ENCODE measurements around the gene CNKSR1.

CNKSR1 gene

GRCh38 chr1:26175346-26175745, 1.9 kb upstream of the CNKSR1 start:
- TF ChIP-seq, protein P1, sequence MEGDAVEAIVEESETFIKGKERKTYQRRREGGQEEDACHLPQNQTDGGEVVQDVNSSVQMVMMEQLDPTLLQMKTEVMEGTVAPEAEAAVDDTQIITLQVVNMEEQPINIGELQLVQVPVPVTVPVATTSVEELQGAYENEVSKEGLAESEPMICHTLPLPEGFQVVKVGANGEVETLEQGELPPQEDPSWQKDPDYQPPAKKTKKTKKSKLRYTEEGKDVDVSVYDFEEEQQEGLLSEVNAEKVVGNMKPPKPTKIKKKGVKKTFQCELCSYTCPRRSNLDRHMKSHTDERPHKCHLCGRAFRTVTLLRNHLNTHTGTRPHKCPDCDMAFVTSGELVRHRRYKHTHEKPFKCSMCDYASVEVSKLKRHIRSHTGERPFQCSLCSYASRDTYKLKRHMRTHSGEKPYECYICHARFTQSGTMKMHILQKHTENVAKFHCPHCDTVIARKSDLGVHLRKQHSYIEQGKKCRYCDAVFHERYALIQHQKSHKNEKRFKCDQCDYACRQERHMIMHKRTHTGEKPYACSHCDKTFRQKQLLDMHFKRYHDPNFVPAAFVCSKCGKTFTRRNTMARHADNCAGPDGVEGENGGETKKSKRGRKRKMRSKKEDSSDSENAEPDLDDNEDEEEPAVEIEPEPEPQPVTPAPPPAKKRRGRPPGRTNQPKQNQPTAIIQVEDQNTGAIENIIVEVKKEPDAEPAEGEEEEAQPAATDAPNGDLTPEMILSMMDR (IDR thresholded peaks at IDR 0.05; ENCODE audit: insufficient read depth, low read length, poor library complexity, severe bottlenecking), result no peak
- Histone ChIP-seq H3K27me3 (replicated peaks; ENCODE audit: control insufficient read depth, insufficient read depth, low read length) (no peaks in the 10 kb centered on the region), H3K36me3 (ENCODE audit: control insufficient read depth, insufficient read depth, low read length) (no peaks in the 10 kb centered on the region), H3K4me3 (replicated peaks; ENCODE audit: low read depth, low read length) (no peak overlapping the region)
- DNase-seq (ENCODE audit: extremely low read depth, insufficient read length), result no peak

GRCh38 chr1:26180010-26180506, 2.8 kb downstream of the CNKSR1 start:
- TF ChIP-seq, protein P1 (IDR thresholded peaks at IDR 0.05; ENCODE audit: insufficient read depth, low read length, poor library complexity, severe bottlenecking), result no peak
- Histone ChIP-seq H3K4me3 (replicated peaks; ENCODE audit: low read depth, low read length) (no peak overlapping the region), H3K27me3 (replicated peaks; ENCODE audit: control insufficient read depth, insufficient read depth, low read length) (no peaks in the 10 kb centered on the region), H3K36me3 (ENCODE audit: control insufficient read depth, insufficient read depth, low read length) (no peaks in the 10 kb centered on the region)
- no peak for DNase-seq (ENCODE audit: extremely low read depth, insufficient read length)

DNA sequence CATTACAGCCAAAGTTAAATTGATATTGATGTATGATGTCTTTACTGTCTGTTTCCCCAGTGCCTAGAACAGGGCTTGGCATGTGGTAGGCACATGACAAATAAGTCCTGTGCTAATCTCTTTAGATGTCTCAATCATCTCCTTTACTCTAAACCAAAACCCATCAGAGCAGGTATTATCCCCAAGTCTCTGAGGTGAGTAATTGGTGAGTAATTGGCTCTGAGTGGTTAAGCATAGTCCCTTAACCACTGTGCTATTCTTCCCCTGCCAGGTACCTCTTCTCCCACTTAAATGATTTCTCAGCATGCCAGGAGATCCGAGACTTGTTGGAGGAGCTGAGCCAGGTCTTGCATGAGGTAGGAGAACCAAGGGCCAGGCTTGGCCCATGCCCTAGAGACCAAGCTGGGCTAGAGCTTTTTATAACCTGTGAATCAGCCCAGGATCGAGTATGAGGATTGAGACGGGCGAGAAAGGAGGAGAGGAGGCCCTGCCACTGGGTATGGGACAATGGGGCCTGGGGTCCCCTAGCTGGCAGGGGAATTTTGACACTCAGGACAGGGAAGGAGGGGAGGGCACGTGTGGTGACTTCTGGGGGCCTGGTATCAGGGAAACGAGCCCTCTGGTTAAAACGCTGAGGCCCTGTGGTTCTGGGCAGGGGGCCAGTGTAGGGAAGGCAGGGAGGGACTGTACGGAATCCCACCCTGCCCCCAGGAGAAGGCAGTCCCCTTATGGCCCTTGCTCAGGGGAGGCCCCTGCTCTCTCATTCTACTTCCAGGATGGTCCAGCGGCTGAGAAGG, 4.5 kb downstream of the CNKSR1 start:
- no peak for DNase-seq (ENCODE audit: extremely low read depth, insufficient read length)
- TF ChIP-seq, protein P1 (IDR thresholded peaks at IDR 0.05; ENCODE audit: insufficient read depth, low read length, poor library complexity, severe bottlenecking), result no peak
- no peaks in the 10 kb centered on the region for H3K36me3 ChIP-seq (ENCODE audit: control insufficient read depth, insufficient read depth, low read length)
- H3K27me3 ChIP-seq (replicated peaks; ENCODE audit: control insufficient read depth, insufficient read depth, low read length), result no peaks in the 10 kb centered on the region
- no peak overlapping the region for H3K4me3 ChIP-seq (replicated peaks; ENCODE audit: low read depth, low read length)

GRCh38 chr1:26182383-26182696, 5.0 kb downstream of the CNKSR1 start:
- TF ChIP-seq, protein P1 (IDR thresholded peaks at IDR 0.05; ENCODE audit: insufficient read depth, low read length, poor library complexity, severe bottlenecking), result no peak

GRCh38 chr1:26184086-26184485, 6.8 kb downstream of the CNKSR1 start:
- no peaks in the 10 kb centered on the region for H3K27me3 ChIP-seq (replicated peaks; ENCODE audit: control insufficient read depth, insufficient read depth, low read length)
- DNase-seq (ENCODE audit: extremely low read depth, insufficient read length), result no peak
- H3K36me3 ChIP-seq (ENCODE audit: control insufficient read depth, insufficient read depth, low read length), result no peaks in the 10 kb centered on the region
- TF ChIP-seq, protein P1 (IDR thresholded peaks at IDR 0.05; ENCODE audit: insufficient read depth, low read length, poor library complexity, severe bottlenecking), result no peak
- no peak overlapping the region for H3K4me3 ChIP-seq (replicated peaks; ENCODE audit: low read depth, low read length)

More at GRCh38 chr1:26182383-26182696, 5.0 kb downstream of the CNKSR1 start:
- no peaks in the 10 kb centered on the region for H3K36me3 ChIP-seq (ENCODE audit: control insufficient read depth, insufficient read depth, low read length)
- no peaks in the 10 kb centered on the region for H3K27me3 ChIP-seq (replicated peaks; ENCODE audit: control insufficient read depth, insufficient read depth, low read length)
- no peak for DNase-seq (ENCODE audit: extremely low read depth, insufficient read length)
- no peak overlapping the region for H3K4me3 ChIP-seq (replicated peaks; ENCODE audit: low read depth, low read length)

All from GM06990 (cell line).